HG03039 (cell line): ENCODE data around the gene TINAG.

Source experiments
- ATAC-seq: cut with Tn5 transposase; IDR thresholded peaks from one replicate; pipeline ENCODE4 v1.9.1; 2021; ENCODE audit warnings: mild to moderate bottlenecking, moderate library complexity; ENCODE audit not compliant: unreplicated experiment

The TINAG gene

DNA sequence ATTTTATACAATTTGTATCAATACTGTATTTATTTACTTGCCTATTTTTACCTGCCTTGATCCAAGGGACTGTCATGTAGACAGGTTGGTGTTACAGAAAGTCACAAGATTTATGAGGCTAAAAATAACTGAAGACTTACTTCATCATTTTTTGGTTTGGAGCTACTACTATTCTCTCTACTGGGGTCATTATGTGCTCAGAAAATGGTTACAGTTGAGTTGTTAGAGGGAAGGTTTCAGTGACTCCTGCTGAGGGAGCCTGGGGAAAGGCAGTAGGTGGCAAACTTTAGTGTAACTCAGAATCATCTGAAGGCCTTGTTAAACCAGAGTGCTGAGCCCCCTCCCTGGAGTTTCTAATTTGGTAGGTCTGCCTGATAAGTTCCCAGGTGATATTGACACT is 118.8 kb downstream of the TINAG start:
- ATAC-seq: no peak

DNA sequence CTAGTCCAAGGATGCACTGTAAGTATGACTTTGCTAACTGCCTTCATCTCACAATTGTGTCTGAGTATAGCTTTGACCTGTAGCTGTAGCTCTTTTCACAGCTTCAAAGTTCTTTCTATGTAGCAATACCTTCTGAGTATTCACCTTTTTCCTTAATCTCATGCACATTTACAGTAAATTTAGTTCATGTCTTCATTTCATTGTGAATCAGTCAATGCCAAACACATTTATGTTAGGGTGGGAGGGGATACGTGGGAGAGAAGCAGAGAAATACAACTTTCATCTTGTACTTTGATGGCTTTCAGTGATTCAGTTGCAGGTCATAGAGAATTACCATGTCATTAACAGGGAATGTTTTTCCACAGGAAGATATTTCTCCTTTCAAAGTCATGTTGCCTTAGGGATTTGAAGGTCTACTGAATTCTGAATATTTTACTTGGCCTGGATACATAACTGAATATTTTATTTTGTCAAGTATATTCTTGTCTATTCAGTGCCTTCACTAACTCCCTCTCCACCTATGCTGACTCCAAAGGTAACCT is 119.2 kb downstream of the TINAG start:
- no peak for ATAC-seq

DNA sequence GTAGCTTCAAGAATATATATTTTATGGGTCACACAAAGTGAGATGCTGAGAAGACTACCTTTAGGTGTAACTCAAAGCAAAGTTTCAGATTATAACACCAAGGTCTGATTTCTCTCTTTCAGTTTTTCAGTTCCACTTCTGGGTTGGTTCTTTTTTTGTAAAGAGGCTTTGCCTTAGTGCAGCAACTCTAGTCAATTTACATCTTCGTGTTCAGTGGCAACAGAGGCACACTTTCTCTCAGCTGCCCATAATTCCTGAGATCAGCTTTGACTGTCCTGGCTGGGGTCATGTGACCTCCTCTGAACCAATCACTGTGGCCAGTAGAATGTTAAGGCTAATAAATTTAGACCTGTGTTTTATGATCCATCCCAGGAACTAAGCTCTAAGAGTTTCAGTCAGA is 120.2 kb downstream of the TINAG start:
- ATAC-seq: peak; percentile 88

DNA sequence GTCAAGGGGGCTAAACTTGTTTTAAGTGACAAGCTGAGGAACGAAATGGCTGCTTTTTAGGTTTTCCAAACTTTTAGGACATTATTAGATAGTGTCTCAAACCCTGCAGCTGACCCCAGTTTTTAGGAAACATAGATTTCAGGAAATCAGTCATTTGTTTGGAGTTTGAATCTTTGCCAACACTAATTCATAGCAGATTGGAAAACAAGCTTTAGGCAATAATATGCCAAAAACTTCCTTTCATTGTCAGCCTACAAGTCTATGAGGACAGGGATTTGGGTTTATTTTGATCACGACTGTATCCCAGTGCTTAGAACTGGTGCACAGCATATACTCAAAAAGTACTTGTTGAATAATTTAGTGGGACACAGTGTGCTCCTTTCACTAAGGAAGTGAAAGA is 123.2 kb downstream of the TINAG start:
- ATAC-seq: no peak
